Activated naive CD4-positive, alpha-beta T cell treated with anti-CD3 and anti-CD28 coated beads for 36 hours (primary cell): ENCODE results near the gene PLB1. TPM values are rescaled to one million over a fixed set of nuclear protein-coding genes. Genes with fewer than 3 reads are reported as not detected.

Experiments used
- CTCF ChIA-PET: fragments of 350-600 bp; sonication (Branson Sonifier 250); formaldehyde crosslinking; loops from one replicate; lab custom pipeline; 2021; ENCODE audit warnings: antibody characterized with exemption; lab: Charles Lee
- DNase-seq: peaks from one replicate; pipeline ENCODE4 v3.0.0-alpha.2; 2020
- H3K27ac Mint-ChIP-seq: one replicate; pipeline ENCODE4 v1.8.0; 2021; ENCODE audit warnings: mild to moderate bottlenecking, mixed read lengths
- H3K27me3 Mint-ChIP-seq: one replicate; pipeline ENCODE4 v1.8.0; 2021; ENCODE audit warnings: low read depth, mixed read lengths
- H3K36me3 Mint-ChIP-seq: one replicate; pipeline ENCODE4 v1.8.0; 2021; ENCODE audit warnings: low read depth, mixed read lengths
- H3K4me1 Mint-ChIP-seq: one replicate; pipeline ENCODE4 v1.8.0; 2021; ENCODE audit warnings: low read depth, mixed read lengths
- H3K4me3 Mint-ChIP-seq: one replicate; pipeline ENCODE4 v1.8.0; 2021; ENCODE audit warnings: mild to moderate bottlenecking, moderate library complexity, mixed read lengths
- H3K9me3 Mint-ChIP-seq: one replicate; pipeline ENCODE4 v1.8.0; 2021; ENCODE audit warnings: mixed read lengths
- intact Hi-C: fragments of 100-400 bp; cut with micrococcal nuclease; formaldehyde crosslinking; loops from one replicate; pipeline ENCODE4 v1.15.1; 2023
- total RNA-seq, 2 experiments: library from RNA; stranded (reverse); gene quantifications; one replicate each; pipeline ENCODE4 v1.2.3, GENCODE V29; 2021

PLB1 gene
- total RNA-seq, 2 experiments from 2014 or later: 1.3 to 1.6 TPM

- no peak overlapping the region for H3K4me3 Mint-ChIP-seq
- H3K4me1 Mint-ChIP-seq: peaks cover 43% of the 10 kb centered on the region
- CTCF ChIA-PET: interaction anchor here (0.6 kb wide), 1 partner anchor 229 kb away, joined by 3 read pairs; no protein-coding TSS in a partner anchor
- no peaks in the 10 kb centered on the region for H3K9me3 Mint-ChIP-seq
- H3K36me3 Mint-ChIP-seq: no peaks in the 10 kb centered on the region
- intact Hi-C loops: loop anchor here (5.0 kb wide), 1 partner anchor 307 kb away; no protein-coding TSS in a partner anchor
- no peak overlapping the region for H3K27ac Mint-ChIP-seq
- no peak for DNase-seq
- H3K27me3 Mint-ChIP-seq: no peaks in the 10 kb centered on the region
Observed at GRCh38 chr2:28589746-28590463, 94.0 kb downstream of the PLB1 start.

- CTCF ChIA-PET: interaction anchor here (0.6 kb wide), 1 partner anchor 228 kb away, joined by 3 read pairs; no protein-coding TSS in a partner anchor
- intact Hi-C loops: loop anchor here (5.0 kb wide), 1 partner anchor 307 kb away; no protein-coding TSS in a partner anchor
- no peak overlapping the region for H3K27ac Mint-ChIP-seq
- H3K4me1 Mint-ChIP-seq: peaks cover 39% of the 10 kb centered on the region
- H3K36me3 Mint-ChIP-seq: no peaks in the 10 kb centered on the region
- DNase-seq: no peak
- no peak overlapping the region for H3K4me3 Mint-ChIP-seq
- no peaks in the 10 kb centered on the region for H3K27me3 Mint-ChIP-seq
- no peaks in the 10 kb centered on the region for H3K9me3 Mint-ChIP-seq
Observed at GRCh38 chr2:28590496-28591301, 94.8 kb downstream of the PLB1 start.

- H3K9me3 Mint-ChIP-seq: no peaks in the 10 kb centered on the region
- no peaks in the 10 kb centered on the region for H3K27me3 Mint-ChIP-seq
- intact Hi-C loops: loop anchor here (5.0 kb wide), 1 partner anchor 305 kb away; no protein-coding TSS in a partner anchor
- no peak overlapping the region for H3K4me3 Mint-ChIP-seq
- H3K36me3 Mint-ChIP-seq: no peaks in the 10 kb centered on the region
- no peak for DNase-seq
- H3K27ac Mint-ChIP-seq: no peak overlapping the region
- peaks cover 33% of the 10 kb centered on the region for H3K4me1 Mint-ChIP-seq
- CTCF ChIA-PET: interaction anchor here (3.4 to 4.6 kb wide), 2 partner anchors 25 to 158 kb away, joined by 21 to 49 read pairs; partner anchors contain the start of gene PPP1CB
Observed at GRCh38 chr2:28591711-28592335, 96.0 kb downstream of the PLB1 start.

GRCh38 chr2:28592481-28592880 is 96.6 kb downstream of the PLB1 start:
- CTCF ChIA-PET: interaction anchor here (2.6 to 4.6 kb wide), 3 partner anchors 25 to 197 kb away, joined by 11 to 49 read pairs (median 21); partner anchors contain the start of gene PPP1CB
- H3K4me1 Mint-ChIP-seq: peaks cover 26% of the 10 kb centered on the region
- no peak overlapping the region for H3K4me3 Mint-ChIP-seq
- H3K9me3 Mint-ChIP-seq: no peaks in the 10 kb centered on the region
- intact Hi-C loops: loop anchor here (5.0 kb wide), 1 partner anchor 305 kb away; no protein-coding TSS in a partner anchor
- DNase-seq: no peak
- no peaks in the 10 kb centered on the region for H3K27me3 Mint-ChIP-seq
- H3K27ac Mint-ChIP-seq: no peak overlapping the region
- no peaks in the 10 kb centered on the region for H3K36me3 Mint-ChIP-seq

- H3K4me1 Mint-ChIP-seq: peaks cover 18% of the 10 kb centered on the region
- no peaks in the 10 kb centered on the region for H3K9me3 Mint-ChIP-seq
- no peak overlapping the region for H3K4me3 Mint-ChIP-seq
- CTCF ChIA-PET: interaction anchor here (0.7 to 4.6 kb wide), 24 partner anchors 9 to 224 kb away, joined by 3 to 49 read pairs (median 10); partner anchors contain the start of gene PPP1CB
- H3K27ac Mint-ChIP-seq: no peak overlapping the region
- H3K27me3 Mint-ChIP-seq: no peaks in the 10 kb centered on the region
- intact Hi-C loops: loop anchor here (5.0 kb wide), 1 partner anchor 304 kb away; no protein-coding TSS in a partner anchor
- no peaks in the 10 kb centered on the region for H3K36me3 Mint-ChIP-seq
- no peak for DNase-seq
Observed at GRCh38 chr2:28593160-28593755, 97.4 kb downstream of the PLB1 start.

GRCh38 chr2:28594000-28594331 is 98.1 kb downstream of the PLB1 start:
- H3K27me3 Mint-ChIP-seq: no peaks in the 10 kb centered on the region
- H3K4me3 Mint-ChIP-seq: no peak overlapping the region
- H3K4me1 Mint-ChIP-seq: peaks cover 16% of the 10 kb centered on the region
- H3K9me3 Mint-ChIP-seq: no peaks in the 10 kb centered on the region
- CTCF ChIA-PET: interaction anchor here (0.6 to 4.6 kb wide), 48 partner anchors 9 to 302 kb away, joined by 3 to 49 read pairs (median 5); partner anchors contain the start of gene PPP1CB
- intact Hi-C loops: loop anchor here (1.0 to 5.0 kb wide), 11 partner anchors 10 to 303 kb away; partner anchors contain the start of genes SPDYA and TRMT61B
- peak overlapping the region; percentile 82 for H3K27ac Mint-ChIP-seq
- H3K36me3 Mint-ChIP-seq: no peaks in the 10 kb centered on the region
- DNase-seq: no peak

- Mint-ChIP-seq H3K27ac (peak overlapping the region; percentile 82), H3K27me3 (no peaks in the 10 kb centered on the region), H3K36me3 (no peaks in the 10 kb centered on the region), H3K9me3 (no peaks in the 10 kb centered on the region), H3K4me3 (peak overlapping the region; percentile 54), H3K4me1 (peaks cover 14% of the 10 kb centered on the region)
- DNase-seq: peak; percentile 96
- CTCF ChIA-PET: interaction anchor here (0.6 to 4.6 kb wide), 56 partner anchors 10 to 302 kb away, joined by 3 to 49 read pairs (median 5); partner anchors contain the start of gene PPP1CB
- intact Hi-C loops: loop anchor here (1.0 to 5.0 kb wide), 11 partner anchors 10 to 303 kb away; partner anchors contain the start of genes SPDYA and TRMT61B
Observed at GRCh38 chr2:28594332-28595108, 98.7 kb downstream of the PLB1 start.

- Mint-ChIP-seq H3K27ac (no peak overlapping the region), H3K4me3 (no peak overlapping the region)
Observed at GRCh38 chr2:28595323-28595722, 99.5 kb downstream of the PLB1 start.

GRCh38 chr2:28598484-28598883 is 102.6 kb downstream of the PLB1 start:
- intact Hi-C loops: no loop called here

More at GRCh38 chr2:28595323-28595722, 99.5 kb downstream of the PLB1 start:
- CTCF ChIA-PET: interaction anchor here (0.6 to 4.6 kb wide), 34 partner anchors 11 to 301 kb away, joined by 3 to 49 read pairs (median 5); partner anchors contain the start of gene PPP1CB
- Mint-ChIP-seq H3K4me1 (peaks cover 14% of the 10 kb centered on the region), H3K27me3 (no peaks in the 10 kb centered on the region), H3K36me3 (no peaks in the 10 kb centered on the region), H3K9me3 (no peaks in the 10 kb centered on the region)
- intact Hi-C loops: loop anchor here (2.0 kb wide), 1 partner anchor 53 kb away; no protein-coding TSS in a partner anchor
- DNase-seq: no peak

GRCh38 chr2:28600181-28600580 is 104.3 kb downstream of the PLB1 start:
- H3K4me1 Mint-ChIP-seq: peaks cover 6% of the 10 kb centered on the region
- no peaks in the 10 kb centered on the region for H3K9me3 Mint-ChIP-seq
- no peaks in the 10 kb centered on the region for H3K27me3 Mint-ChIP-seq
- CTCF ChIA-PET: no interaction called here
- no peaks in the 10 kb centered on the region for H3K36me3 Mint-ChIP-seq
- H3K4me3 Mint-ChIP-seq: no peak overlapping the region
- DNase-seq: no peak
- H3K27ac Mint-ChIP-seq: no peak overlapping the region
- intact Hi-C loops: no loop called here

More at GRCh38 chr2:28598484-28598883, 102.6 kb downstream of the PLB1 start:
- no peak for DNase-seq
- Mint-ChIP-seq H3K4me3 (no peak overlapping the region), H3K4me1 (peaks cover 20% of the 10 kb centered on the region), H3K27me3 (no peaks in the 10 kb centered on the region), H3K36me3 (no peaks in the 10 kb centered on the region), H3K27ac (no peak overlapping the region), H3K9me3 (no peaks in the 10 kb centered on the region)
- CTCF ChIA-PET: no interaction called here
